ENCODE results near the gene CTDSP2.

GRCh38 chr12:57802607-57803006 is 43.9 kb downstream of the CTDSP2 start:
- TF ChIP-seq RAD21 (IDR thresholded peaks at IDR 0.05; ENCODE audit: low read depth) (no peak), REST (IDR thresholded peaks at IDR 0.05; ENCODE audit: low read depth) (no peak), FOXM1 (IDR thresholded peaks at IDR 0.05; ENCODE audit: borderline replicate concordance, low read depth) (no peak), EGR1 (IDR thresholded peaks at IDR 0.05) (no peak), MAX (IDR thresholded peaks at IDR 0.05) (no peak), CEBPB (IDR thresholded peaks at IDR 0.05) (no peak)

Measured in Ishikawa (cell line).